Natural killer cell (primary cell): ENCODE data around the gene TRA2B. TPM values are rescaled to one million over a fixed set of nuclear protein-coding genes. Genes with fewer than 3 reads are reported as not detected.

ENCODE experiments used
- ATAC-seq, 3 donors: fragments of 150-1000 bp in 2 of 3; fragments of 200-7000 bp in 1 of 3; cut with Tn5 transposase; 1 replicate in 1 of 3; 2 replicates in 2 of 3; pipeline ENCODE4 v1.10.0; 2021; ENCODE audit warnings: mild to moderate bottlenecking in 2 of 3, moderate library complexity in 2 of 3
- DNase-seq, 2 donors: peaks; one replicate each; pipeline versions ENCODE4 v3.0.0 to v3.0.0-alpha.2; 2013 to 2021; ENCODE audit warnings: mixed read lengths in 1 of 2
- H3K27ac ChIP-seq: one replicate; pipeline ENCODE4 v1.5.1; 2013; ENCODE audit warnings: mild to moderate bottlenecking, low read length
- H3K27me3 ChIP-seq: one replicate; pipeline ENCODE4 v1.6.1; 2013; ENCODE audit warnings: low read length; ENCODE audit not compliant: control insufficient read depth, insufficient read depth
- H3K36me3 ChIP-seq: one replicate; pipeline ENCODE4 v1.6.1; 2013; ENCODE audit warnings: low read length; ENCODE audit not compliant: control insufficient read depth, insufficient read depth
- H3K4me1 ChIP-seq: one replicate; pipeline ENCODE4 v1.6.1; 2013; ENCODE audit warnings: low read length; ENCODE audit not compliant: control insufficient read depth, insufficient read depth
- H3K4me3 ChIP-seq: one replicate; pipeline ENCODE4 v1.5.1; 2013; ENCODE audit warnings: low read length
- H3K9me3 ChIP-seq: one replicate; pipeline ENCODE4 v1.6.1; 2013; ENCODE audit warnings: low read length; ENCODE audit not compliant: control insufficient read depth, insufficient read depth
- H3K27ac Mint-ChIP-seq, 2 donors: one replicate each; pipeline ENCODE4 v1.8.0; 2022; ENCODE audit warnings: mild to moderate bottlenecking in 2 of 2, mixed read lengths in 2 of 2, moderate library complexity in 1 of 2
- H3K27me3 Mint-ChIP-seq, 2 donors: one replicate each; pipeline ENCODE4 v1.8.0; 2022; ENCODE audit warnings: low read depth in 2 of 2, mixed read lengths in 2 of 2
- H3K36me3 Mint-ChIP-seq: one replicate; pipeline ENCODE4 v1.8.0; 2022; ENCODE audit warnings: mixed read lengths
- H3K4me1 Mint-ChIP-seq, 2 donors: one replicate each; pipeline ENCODE4 v1.8.0; 2022; ENCODE audit warnings: mixed read lengths in 2 of 2
- H3K4me3 Mint-ChIP-seq: one replicate; pipeline ENCODE4 v1.8.0; 2022; ENCODE audit warnings: mild to moderate bottlenecking, moderate library complexity, mixed read lengths
- H3K9me3 Mint-ChIP-seq, 2 donors: one replicate each; pipeline ENCODE4 v1.8.0; 2022; ENCODE audit warnings: mixed read lengths in 2 of 2
- CTCF ChIP-seq: fragments of 200-600 bp; IDR thresholded peaks from one replicate; pipeline ENCODE4 v1.8.0; 2022; ENCODE audit warnings: antibody characterized with exemption
- WGBS: methylation state at CpG from one replicate; pipeline ENCODE4 v1.1.7; 2013; ENCODE audit warnings: missing lambda C conversion rate; ENCODE audit not compliant: insufficient coverage; 5-methylcytosine and 5-hydroxymethylcytosine counted together
- intact Hi-C: fragments of 100-400 bp; cut with micrococcal nuclease; formaldehyde crosslinking; loops from one replicate; pipeline ENCODE4 v1.14.2; 2022
- total RNA-seq, 4 donors: library from RNA; stranded (reverse); fragments of 120-200 nt in 1 of 4; gene quantifications; one replicate each; pipeline versions ENCODE4 v1.2.3 to v1.2.4, GENCODE V29; 2013 to 2022

The TRA2B gene
- total RNA-seq, 3 donors from 2014 or later (not counting 1 experiment from before 2014, with no cell fraction given), result 565 to 669 (median 596) TPM

GRCh38 chr3:185960522-185961288 is 22.9 kb upstream of the TRA2B start:
- no peak for ATAC-seq
- peaks cover 10 to 16% of the 10 kb centered on the region in 2 donors for H3K27me3 Mint-ChIP-seq
- no peak overlapping the region for H3K27ac Mint-ChIP-seq
- H3K36me3 Mint-ChIP-seq, result no peaks in the 10 kb centered on the region
- Histone ChIP-seq H3K9me3 (no peaks in the 10 kb centered on the region), H3K4me3 (no peak overlapping the region), H3K4me1 (no peaks in the 10 kb centered on the region), H3K36me3 (no peaks in the 10 kb centered on the region), H3K27ac (no peak overlapping the region), H3K27me3 (no peaks in the 10 kb centered on the region)
- DNase-seq, result no peak
- no peaks in the 10 kb centered on the region for H3K9me3 Mint-ChIP-seq
- no peak overlapping the region for H3K4me3 Mint-ChIP-seq
- no peak for TF ChIP-seq CTCF
- no peaks in the 10 kb centered on the region for H3K4me1 Mint-ChIP-seq
- WGBS, result 83% methylated on average over 4 of the region's 4 CpGs
- intact Hi-C loops, result no loop called here

GRCh38 chr3:185959609-185960521 is 22.1 kb upstream of the TRA2B start:
- DNase-seq (peak in 1 of 2 donors; percentile 33), ATAC-seq (no peak)
- H3K36me3 ChIP-seq, result no peaks in the 10 kb centered on the region
- no peaks in the 10 kb centered on the region for H3K27me3 ChIP-seq
- no peak for TF ChIP-seq CTCF
- H3K4me3 ChIP-seq, result no peak overlapping the region
- H3K9me3 ChIP-seq, result no peaks in the 10 kb centered on the region
- peaks cover 19 to 20% of the 10 kb centered on the region in 2 donors for H3K27me3 Mint-ChIP-seq
- H3K9me3 Mint-ChIP-seq, result no peaks in the 10 kb centered on the region
- no peak overlapping the region for H3K27ac Mint-ChIP-seq
- H3K27ac ChIP-seq, result no peak overlapping the region
- H3K4me1 Mint-ChIP-seq, result no peaks in the 10 kb centered on the region
- H3K4me1 ChIP-seq, result no peaks in the 10 kb centered on the region
- no peaks in the 10 kb centered on the region for H3K36me3 Mint-ChIP-seq
- intact Hi-C loops, result no loop called here
- no peak overlapping the region for H3K4me3 Mint-ChIP-seq
- 34% methylated on average over 4 of the region's 5 CpGs for WGBS

- Histone ChIP-seq H3K9me3 (no peaks in the 10 kb centered on the region), H3K4me1 (no peaks in the 10 kb centered on the region), H3K27me3 (no peaks in the 10 kb centered on the region), H3K4me3 (no peak overlapping the region), H3K27ac (no peak overlapping the region), H3K36me3 (no peaks in the 10 kb centered on the region)
- TF ChIP-seq CTCF, result no peak
- Mint-ChIP-seq H3K4me3 (no peak overlapping the region), H3K4me1 (no peaks in the 10 kb centered on the region), H3K27ac (no peak overlapping the region), H3K36me3 (no peaks in the 10 kb centered on the region), H3K27me3 (peaks cover 20 to 21% of the 10 kb centered on the region in 2 donors), H3K9me3 (no peaks in the 10 kb centered on the region)
- no peak for DNase-seq
- intact Hi-C loops, result no loop called here
- WGBS, result 94% methylated on average over 2 of the region's 2 CpGs
- no peak for ATAC-seq
Measured at GRCh38 chr3:185958626-185959025, 20.8 kb upstream of the TRA2B start.
